Activated T-helper 1 cell treated with Interleukin-2 at 50 U/mL for 16 hours (primary cell): ENCODE measurements around the gene RHEB.

Experiments used
- DNase-seq: peaks from one replicate; pipeline ENCODE4 v3.0.0-alpha.2; 2020; ENCODE audit warnings: low read depth

Gene RHEB

GRCh38 chr7:151503902-151504714 is 15.6 kb downstream of the RHEB start:
- no peak for DNase-seq

GRCh38 chr7:151501676-151502075 is 18.0 kb downstream of the RHEB start:
- no peak for DNase-seq

- no peak for DNase-seq
These were observed 21.2 kb downstream of the RHEB start for GRCh38 chr7:151498495-151498894.

- DNase-seq = no peak
These were observed 22.3 kb downstream of the RHEB start for GRCh38 chr7:151497306-151497871.

- no peak for DNase-seq
These were observed 24.3 kb downstream of the RHEB start for GRCh38 chr7:151495360-151495759.

GRCh38 chr7:151494298-151495284 is 25.1 kb downstream of the RHEB start:
- DNase-seq = no peak

- no peak for DNase-seq
These were observed 26.6 kb downstream of the RHEB start for GRCh38 chr7:151493083-151493482.

- DNase-seq = no peak
These were observed 27.8 kb downstream of the RHEB start for GRCh38 chr7:151491859-151492258.

- no peak for DNase-seq
These were observed 29.1 kb downstream of the RHEB start for GRCh38 chr7:151490456-151491105.

GRCh38 chr7:151489498-151489897 is 30.2 kb downstream of the RHEB start:
- no peak for DNase-seq

GRCh38 chr7:151488096-151488495 is 31.6 kb downstream of the RHEB start:
- DNase-seq = no peak

GRCh38 chr7:151487228-151487627 is 32.5 kb downstream of the RHEB start:
- no peak for DNase-seq

GRCh38 chr7:151486074-151486473 is 33.6 kb downstream of the RHEB start:
- no peak for DNase-seq

GRCh38 chr7:151484971-151485707 is 34.6 kb downstream of the RHEB start:
- no peak for DNase-seq

- DNase-seq = no peak
These were observed 36.0 kb downstream of the RHEB start for GRCh38 chr7:151483711-151483983.

GRCh38 chr7:151482883-151483710 is 36.6 kb downstream of the RHEB start:
- no peak for DNase-seq

- no peak for DNase-seq
These were observed 37.8 kb downstream of the RHEB start for GRCh38 chr7:151481650-151482505.

GRCh38 chr7:151477867-151478266 is 41.8 kb downstream of the RHEB start:
- DNase-seq = no peak

- no peak for DNase-seq
These were observed 46.9 kb downstream of the RHEB start for GRCh38 chr7:151472644-151473380.
